Right ventricle myocardium superior (tissue), 1 donor: ENCODE data around the gene NKX6-2. TPM values are rescaled to one million over a fixed set of nuclear protein-coding genes. Genes with fewer than 3 reads are reported as not detected.

ENCODE experiments used
- ATAC-seq: fragments of 200-7000 bp; cut with Tn5 transposase; one replicate; pipeline ENCODE4 v1.9.1; 2020; ENCODE audit warnings: mild to moderate bottlenecking; ENCODE audit not compliant: poor library complexity
- DNase-seq: peaks from one replicate; pipeline ENCODE4 v3.0.0-alpha.2; 2020
- intact Hi-C: fragments of 100-400 bp; cut with DNase I; formaldehyde crosslinking; loops from one replicate; pipeline ENCODE4 v1.11.2; 2022
- total RNA-seq: library from RNA; stranded (reverse); fragmentation: NEBNext Ultra II Directional; extraction: Animal tissue kit (Norgen Biotek cat#: 25700); gene quantifications from one replicate; pipeline ENCODE4 v1.2.1, GENCODE V29; 2021
- donor health status: DM: no; HTN: yes; CAD: no; lungs with severe emphysema.

The NKX6-2 gene
- total RNA-seq, 1 donor from 2014 or later = not detected

GRCh38 chr10:132770061-132771021 is 15.6 kb downstream of the NKX6-2 start:
- ATAC-seq = no peak
- intact Hi-C loops = no loop called here

GRCh38 chr10:132768346-132769248 is 17.4 kb downstream of the NKX6-2 start:
- intact Hi-C loops = no loop called here
- ATAC-seq (no peak), DNase-seq (no peak)

More at GRCh38 chr10:132770061-132771021, 15.6 kb downstream of the NKX6-2 start:
- DNase-seq = no peak

GRCh38 chr10:132766291-132766690 is 19.7 kb downstream of the NKX6-2 start:
- intact Hi-C loops = no loop called here
- DNase-seq = no peak
- no peak for ATAC-seq

GRCh38 chr10:132765435-132765834 is 20.5 kb downstream of the NKX6-2 start:
- intact Hi-C loops = no loop called here
- DNase-seq (no peak), ATAC-seq (no peak)

- no peak for DNase-seq
- intact Hi-C loops = no loop called here
- no peak for ATAC-seq
Observed at GRCh38 chr10:132764108-132764507, 21.8 kb downstream of the NKX6-2 start.

- intact Hi-C loops = no loop called here
- no peak for ATAC-seq
- DNase-seq = no peak
Observed at GRCh38 chr10:132763545-132763944, 22.4 kb downstream of the NKX6-2 start.

GRCh38 chr10:132762267-132762666 is 23.7 kb downstream of the NKX6-2 start:
- no peak for DNase-seq
- ATAC-seq = no peak
- intact Hi-C loops = no loop called here

GRCh38 chr10:132761395-132762060 is 24.4 kb downstream of the NKX6-2 start:
- intact Hi-C loops = no loop called here
- ATAC-seq = no peak
- DNase-seq = no peak

GRCh38 chr10:132758865-132759264 is 27.1 kb downstream of the NKX6-2 start:
- DNase-seq = no peak
- intact Hi-C loops = no loop called here
- no peak for ATAC-seq

- intact Hi-C loops = no loop called here
- ATAC-seq (no peak), DNase-seq (no peak)
Observed at GRCh38 chr10:132757171-132757570, 28.8 kb downstream of the NKX6-2 start.

GRCh38 chr10:132756591-132756990 is 29.4 kb downstream of the NKX6-2 start:
- no peak for DNase-seq
- intact Hi-C loops = no loop called here
- ATAC-seq = no peak

GRCh38 chr10:132755166-132755711 is 30.7 kb downstream of the NKX6-2 start:
- ATAC-seq (no peak), DNase-seq (no peak)
- intact Hi-C loops = no loop called here

GRCh38 chr10:132754071-132754470 is 31.9 kb downstream of the NKX6-2 start:
- no peak for ATAC-seq
- intact Hi-C loops = no loop called here
- DNase-seq = no peak

GRCh38 chr10:132753596-132753995 is 32.4 kb downstream of the NKX6-2 start:
- DNase-seq (no peak), ATAC-seq (no peak)
- intact Hi-C loops = no loop called here

- intact Hi-C loops = no loop called here
- ATAC-seq (no peak), DNase-seq (no peak)
Observed at GRCh38 chr10:132752961-132753360, 33.0 kb downstream of the NKX6-2 start.

- no peak for ATAC-seq
- intact Hi-C loops = no loop called here
Observed at GRCh38 chr10:132752378-132752777, 33.6 kb downstream of the NKX6-2 start.

GRCh38 chr10:132750936-132751335 is 35.0 kb downstream of the NKX6-2 start:
- DNase-seq (no peak), ATAC-seq (no peak)
- intact Hi-C loops = no loop called here

More at GRCh38 chr10:132752378-132752777, 33.6 kb downstream of the NKX6-2 start:
- no peak for DNase-seq

GRCh38 chr10:132749371-132749795 is 36.6 kb downstream of the NKX6-2 start:
- intact Hi-C loops = no loop called here
- ATAC-seq (no peak), DNase-seq (no peak)
